Activated T-helper 2 cell treated with anti-CD3 and anti-CD28 coated beads, Interferon-gamma antibody, Interleukin-2, Interleukin-4, amounts not matched to agents 10 μg/mL and 5 μg/mL and 100 μg/mL, durations not matched to agents 14 hours and 24 hours and 36 hours (primary cell): ENCODE measurements around the gene RAB3D. TPM values are rescaled to one million over a fixed set of nuclear protein-coding genes. Genes with fewer than 3 reads are reported as not detected.
A peak's percentile ranks its signal among the peaks of the same experiment; 100 is the strongest.

Experiments
- DNase-seq: peaks from one replicate; pipeline ENCODE4 v3.0.0; 2021; ENCODE audit warnings: low spot score
- H3K27ac Mint-ChIP-seq: one replicate; pipeline ENCODE4 v1.8.0; 2021; ENCODE audit warnings: mixed read lengths
- H3K27me3 Mint-ChIP-seq: one replicate; pipeline ENCODE4 v1.8.0; 2021; ENCODE audit warnings: low read depth, mixed read lengths
- H3K36me3 Mint-ChIP-seq: one replicate; pipeline ENCODE4 v1.8.0; 2021; ENCODE audit warnings: low read depth, mixed read lengths
- H3K4me1 Mint-ChIP-seq: one replicate; pipeline ENCODE4 v1.8.0; 2021; ENCODE audit warnings: low read depth, mixed read lengths
- H3K4me3 Mint-ChIP-seq: one replicate; pipeline ENCODE4 v1.8.0; 2021; ENCODE audit warnings: low read depth, mild to moderate bottlenecking, moderate library complexity, mixed read lengths
- H3K9me3 Mint-ChIP-seq: one replicate; pipeline ENCODE4 v1.8.0; 2021; ENCODE audit warnings: mixed read lengths
- intact Hi-C: fragments of 100-400 bp; cut with micrococcal nuclease; formaldehyde crosslinking; loops from one replicate; pipeline ENCODE4 v1.15.1; 2023
- total RNA-seq: library from RNA; stranded (reverse); gene quantifications from 2 replicates; pipeline ENCODE4 v1.2.3, GENCODE V29; 2022

The RAB3D gene
- total RNA-seq, 1 donor from 2014 or later = 9.3 TPM

DNA sequence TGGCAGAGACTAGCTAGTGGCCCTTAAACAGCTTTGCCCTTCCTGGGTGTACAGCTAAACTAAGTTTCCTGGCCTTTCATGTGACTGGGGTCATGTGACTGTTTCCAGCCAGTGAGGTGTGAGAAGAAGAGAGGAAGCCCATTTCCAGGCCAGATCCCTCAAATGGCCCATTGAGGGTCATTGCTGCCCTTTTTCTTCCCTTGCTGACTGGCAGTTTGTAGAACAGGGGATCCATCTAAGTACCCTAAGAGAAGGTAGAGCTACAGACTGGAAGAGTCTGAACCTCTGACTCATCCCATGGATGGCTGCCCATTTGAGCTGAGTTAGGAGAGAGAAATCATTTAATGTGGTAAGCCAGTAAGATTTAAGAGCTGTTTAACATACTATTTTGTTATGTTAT lies 37.8 kb upstream of the RAB3D start:
- H3K27ac Mint-ChIP-seq = peak overlapping the region; percentile 95
- peak overlapping the region; percentile 73 for H3K4me3 Mint-ChIP-seq
- H3K4me1 Mint-ChIP-seq = peaks cover 43% of the 10 kb centered on the region
- no peaks in the 10 kb centered on the region for H3K27me3 Mint-ChIP-seq
- peaks cover 27% of the 10 kb centered on the region for H3K36me3 Mint-ChIP-seq
- H3K9me3 Mint-ChIP-seq = no peaks in the 10 kb centered on the region
- intact Hi-C loops = loop anchor here (10.0 kb wide), 1 partner anchor 82 kb away; the partner anchor contains the start of gene TSPAN16
- DNase-seq = peak; percentile 36

DNA sequence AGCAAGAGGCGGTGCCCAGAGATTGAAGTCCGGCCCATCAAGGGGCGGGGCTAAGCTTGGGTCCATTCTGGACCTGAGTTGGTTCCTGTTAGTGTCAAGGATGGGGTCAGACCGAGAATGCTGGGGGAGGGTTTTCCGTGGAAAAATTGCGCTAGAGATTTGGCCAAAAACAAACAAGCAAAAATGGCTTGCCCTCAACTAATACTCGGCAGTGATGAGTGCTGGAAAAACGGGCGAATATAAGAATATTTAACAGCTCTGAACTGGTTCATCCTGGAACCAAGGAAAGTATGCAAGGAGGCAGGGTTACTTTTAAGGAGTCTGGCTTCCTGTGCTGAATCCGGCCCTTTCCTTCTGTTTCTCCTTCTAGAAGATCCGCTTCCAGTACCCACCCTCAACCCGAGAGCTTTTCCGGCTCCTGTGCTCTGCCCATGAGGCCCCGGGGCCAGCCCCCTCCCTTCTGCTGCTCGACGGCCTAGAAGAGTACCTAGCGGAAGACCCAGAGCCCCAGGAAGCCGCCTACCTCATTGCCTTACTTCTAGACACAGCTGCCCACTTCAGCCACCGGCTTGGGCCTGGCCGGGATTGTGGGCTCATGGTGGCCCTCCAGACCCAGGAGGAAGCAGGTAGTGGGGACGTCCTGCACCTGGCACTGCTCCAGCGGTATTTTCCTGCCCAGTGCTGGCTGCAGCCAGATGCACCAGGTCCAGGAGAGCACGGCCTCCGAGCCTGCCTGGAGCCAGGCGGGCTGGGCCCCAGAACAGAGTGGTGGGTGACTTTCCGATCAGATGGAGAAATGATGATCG lies 35.9 kb upstream of the RAB3D start:
- H3K27me3 Mint-ChIP-seq = no peaks in the 10 kb centered on the region
- no peak overlapping the region for H3K4me3 Mint-ChIP-seq
- no peaks in the 10 kb centered on the region for H3K9me3 Mint-ChIP-seq
- intact Hi-C loops = loop anchor here (2.0 to 10.0 kb wide), 2 partner anchors 29 to 81 kb away; partner anchors contain the start of genes CCDC159, TMEM205 and TSPAN16
- H3K4me1 Mint-ChIP-seq = peaks cover 33% of the 10 kb centered on the region
- H3K36me3 Mint-ChIP-seq = peaks cover 27% of the 10 kb centered on the region
- DNase-seq = peak; percentile 80
- no peak overlapping the region for H3K27ac Mint-ChIP-seq

DNA sequence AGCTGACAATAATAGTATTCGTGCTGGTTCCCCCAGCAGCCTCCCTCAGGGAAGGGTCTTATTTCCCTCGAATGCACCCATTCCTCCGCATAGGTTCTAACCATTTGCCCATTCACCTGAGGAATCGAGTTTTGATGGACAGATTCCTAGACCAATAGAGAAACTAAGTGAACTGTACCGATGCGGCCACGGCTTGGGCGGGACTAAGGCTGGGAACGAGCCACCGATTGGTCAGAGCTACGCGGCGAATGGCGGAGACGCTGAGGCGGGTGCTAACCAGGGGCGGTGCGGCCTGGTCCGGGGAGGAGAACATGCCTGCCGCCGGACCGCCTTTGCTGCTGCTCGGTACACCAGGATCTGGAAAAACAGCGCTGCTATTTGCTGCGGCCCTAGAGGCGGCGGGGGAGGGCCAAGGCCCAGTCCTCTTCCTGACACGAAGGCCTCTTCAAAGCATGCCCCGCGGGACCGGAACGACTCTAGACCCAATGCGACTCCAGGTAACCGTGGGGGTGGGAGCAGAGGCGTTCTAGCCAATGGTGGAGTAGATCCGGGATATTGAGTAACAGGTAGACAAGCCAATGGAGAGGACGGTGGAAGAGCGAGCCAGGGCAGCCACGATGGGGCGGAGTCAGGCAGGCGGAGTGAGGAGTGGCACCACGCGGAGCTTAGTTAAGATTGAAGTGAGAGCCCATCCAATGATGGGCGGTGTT lies 35.1 kb upstream of the RAB3D start, which contains the start of gene SWSAP1:
Gene SWSAP1 (plus strand): TSS at position 234 of the 710 bp plus-strand sequence. CDS start 15 bp downstream, at position 249.
- peaks cover 24% of the 10 kb centered on the region for H3K36me3 Mint-ChIP-seq

DNA sequence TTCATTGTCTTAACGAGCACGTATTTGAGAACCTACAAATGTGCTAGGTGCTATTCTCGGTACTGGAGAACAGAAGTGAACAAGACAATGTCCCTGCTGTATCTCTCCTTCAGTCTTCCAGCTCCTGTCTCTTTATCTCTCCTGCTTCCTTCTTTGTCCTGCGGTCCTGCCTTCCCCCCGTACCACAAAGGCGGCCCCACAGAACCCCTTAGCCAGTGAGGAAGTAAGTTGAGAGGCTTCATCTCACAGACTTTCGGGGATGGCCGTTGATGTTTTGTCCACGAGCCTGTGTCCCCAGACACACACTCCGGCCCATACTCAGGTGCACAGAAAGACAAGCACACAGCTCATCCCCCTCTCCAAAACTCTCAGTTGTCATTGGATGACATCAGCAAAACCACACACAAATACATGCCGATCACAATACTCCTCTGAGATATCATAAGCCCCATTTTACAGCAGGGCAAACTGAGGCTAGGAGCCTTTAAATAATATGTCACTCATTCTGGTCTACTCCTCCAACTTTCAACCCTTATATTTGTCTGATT lies 34.5 kb upstream of the RAB3D start:
- H3K36me3 Mint-ChIP-seq = peaks cover 29% of the 10 kb centered on the region
- H3K4me1 Mint-ChIP-seq = peaks cover 27% of the 10 kb centered on the region
- H3K27ac Mint-ChIP-seq = no peak overlapping the region
- H3K27me3 Mint-ChIP-seq = no peaks in the 10 kb centered on the region
- intact Hi-C loops = loop anchor here (1.0 to 10.0 kb wide), 4 partner anchors 19 to 79 kb away; partner anchors contain the start of genes CCDC159, ODAD3, PLPPR2 and PRKCSH
- no peaks in the 10 kb centered on the region for H3K9me3 Mint-ChIP-seq
- H3K4me3 Mint-ChIP-seq = no peak overlapping the region
- DNase-seq = no peak

More for the DNA sequence above, 35.1 kb upstream of the RAB3D start, which contains the start of gene SWSAP1:
- peak within 1 kb of the TSS; percentile 38 for H3K4me3 Mint-ChIP-seq
- intact Hi-C loops = loop anchor here (1.0 to 10.0 kb wide), 4 partner anchors 19 to 80 kb away; partner anchors contain the start of genes CCDC159, ODAD3, PLPPR2 and PRKCSH
- H3K27ac Mint-ChIP-seq = no peak within 1 kb of the TSS
- DNase-seq = peak; percentile 97
- H3K4me1 Mint-ChIP-seq = peaks cover 27% of the 10 kb centered on the region
- no peaks in the 10 kb centered on the region for H3K9me3 Mint-ChIP-seq
- H3K27me3 Mint-ChIP-seq = no peaks in the 10 kb centered on the region

DNA sequence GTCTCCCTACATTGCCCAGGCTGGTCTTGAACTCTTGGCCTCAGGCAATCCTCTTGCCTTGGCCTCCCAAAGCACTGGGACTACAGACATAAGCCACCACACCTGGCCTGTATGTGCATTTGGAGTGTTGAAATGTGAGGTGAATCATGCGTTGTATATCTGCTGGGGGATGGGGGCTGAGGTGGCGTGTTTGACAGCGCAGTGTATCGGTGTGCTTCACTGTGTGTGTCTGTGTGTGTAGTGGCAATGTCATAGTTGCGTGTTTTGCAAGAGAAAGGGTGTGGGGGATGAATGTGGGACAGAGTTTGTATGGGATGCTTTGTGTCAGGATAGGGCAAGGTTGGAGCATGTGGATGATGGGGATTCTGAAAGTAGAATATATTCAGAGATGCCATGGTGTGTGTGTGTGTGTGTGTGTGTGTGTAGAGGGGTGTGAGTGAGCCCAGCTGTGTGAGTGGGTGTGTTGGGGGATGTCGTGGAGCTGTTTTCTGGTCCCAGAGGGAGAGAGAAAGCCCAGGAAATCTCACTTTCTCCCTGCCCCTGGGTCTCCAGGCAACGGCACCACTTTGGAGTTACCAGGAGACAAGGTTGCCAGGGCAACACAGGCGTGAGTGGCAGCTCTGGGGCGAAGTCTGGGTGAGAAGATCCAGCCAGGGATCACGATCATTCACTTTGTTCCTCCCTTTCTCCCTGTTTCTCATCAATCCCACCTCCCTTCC lies 33.9 kb upstream of the RAB3D start:
- Mint-ChIP-seq H3K4me3 (peak overlapping the region; percentile 38), H3K27me3 (no peaks in the 10 kb centered on the region), H3K36me3 (peaks cover 23% of the 10 kb centered on the region), H3K9me3 (no peaks in the 10 kb centered on the region), H3K27ac (no peak overlapping the region), H3K4me1 (peaks cover 22% of the 10 kb centered on the region)
- no peak for DNase-seq
- intact Hi-C loops = loop anchor here (10.0 kb wide), 1 partner anchor 79 kb away; the partner anchor contains the start of gene TSPAN16

DNA sequence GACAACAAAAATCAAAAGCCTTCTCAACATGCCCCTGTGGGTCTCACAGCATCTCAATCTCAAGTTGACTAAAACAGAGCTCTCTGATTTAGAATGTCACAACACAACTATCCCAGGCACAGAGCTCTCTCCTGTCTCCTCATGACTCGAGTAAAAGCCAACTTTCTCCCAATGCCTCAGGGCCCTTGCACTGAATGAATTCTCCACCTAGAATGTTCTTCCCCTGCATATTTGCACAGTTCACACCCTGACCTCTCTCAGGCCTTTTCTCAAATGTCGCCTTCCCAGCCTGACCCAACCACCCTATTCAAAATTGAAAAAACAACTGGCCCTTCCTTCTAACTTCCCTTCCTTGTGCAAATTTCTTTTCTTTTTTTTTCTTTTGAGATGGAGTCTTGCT lies 31.3 kb upstream of the RAB3D start:
- no peak overlapping the region for H3K27ac Mint-ChIP-seq

DNA sequence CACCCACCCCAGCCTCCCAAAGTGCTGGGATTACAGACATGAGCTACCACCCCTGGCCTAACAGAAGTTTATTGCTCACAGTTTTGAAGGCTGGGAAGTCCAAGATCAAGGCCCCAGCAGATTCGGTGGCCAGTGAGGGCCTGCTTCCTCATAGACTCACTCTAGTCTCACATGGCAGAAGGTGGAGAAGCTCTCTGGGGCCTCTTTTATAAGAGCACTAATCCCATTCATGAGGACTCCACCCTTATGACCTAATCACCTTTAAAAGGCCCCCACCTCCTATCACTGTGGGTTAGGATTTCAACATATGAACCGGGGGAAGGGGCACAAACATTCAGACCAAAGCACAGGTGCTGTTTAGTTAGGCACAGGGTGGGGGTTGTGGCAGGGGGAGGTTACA lies 28.1 kb upstream of the RAB3D start:
- intact Hi-C loops = no loop called here
- H3K4me3 Mint-ChIP-seq = no peak overlapping the region
- DNase-seq = no peak
- H3K4me1 Mint-ChIP-seq = no peaks in the 10 kb centered on the region
- peaks cover 5% of the 10 kb centered on the region for H3K36me3 Mint-ChIP-seq
- no peaks in the 10 kb centered on the region for H3K9me3 Mint-ChIP-seq
- H3K27me3 Mint-ChIP-seq = no peaks in the 10 kb centered on the region
- H3K27ac Mint-ChIP-seq = no peak overlapping the region

More for the DNA sequence above, 31.3 kb upstream of the RAB3D start:
- DNase-seq = no peak
- H3K9me3 Mint-ChIP-seq = no peaks in the 10 kb centered on the region
- H3K27me3 Mint-ChIP-seq = no peaks in the 10 kb centered on the region
- peaks cover 7% of the 10 kb centered on the region for H3K4me1 Mint-ChIP-seq
- intact Hi-C loops = loop anchor here (10.0 kb wide), 1 partner anchor 76 kb away; the partner anchor contains the start of gene TSPAN16
- peaks cover 8% of the 10 kb centered on the region for H3K36me3 Mint-ChIP-seq
- H3K4me3 Mint-ChIP-seq = no peak overlapping the region

DNA sequence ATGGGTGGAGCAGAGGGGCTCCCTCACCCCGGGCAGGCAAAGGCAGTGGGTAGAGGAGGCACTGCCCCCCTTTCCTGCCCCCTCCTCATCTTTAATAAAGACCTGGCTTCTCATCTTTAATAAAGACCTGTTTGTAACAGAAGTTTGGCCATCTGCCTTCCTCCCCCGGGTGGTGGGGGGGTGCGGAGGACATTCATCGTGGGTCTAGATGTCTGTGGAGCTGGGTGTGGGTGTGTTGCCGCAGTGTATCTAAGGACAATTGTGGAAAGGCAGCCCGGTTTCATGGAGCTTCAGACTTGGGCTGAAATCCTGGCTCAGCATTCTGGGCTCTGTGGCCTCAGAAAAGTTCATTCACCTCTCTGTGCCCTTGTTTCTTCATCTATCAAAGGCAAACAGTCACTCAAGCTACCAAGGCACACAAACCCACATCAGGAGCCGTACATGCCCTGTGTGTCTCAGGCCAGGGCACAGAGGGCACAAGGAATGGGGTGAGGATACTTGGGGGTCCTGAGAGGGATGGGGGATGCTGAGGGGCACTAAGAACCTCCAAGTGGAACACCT lies 26.2 kb upstream of the RAB3D start:
- no peak for DNase-seq
- Mint-ChIP-seq H3K27me3 (no peaks in the 10 kb centered on the region), H3K36me3 (peaks cover 5% of the 10 kb centered on the region), H3K27ac (no peak overlapping the region), H3K4me3 (no peak overlapping the region), H3K9me3 (no peaks in the 10 kb centered on the region), H3K4me1 (no peaks in the 10 kb centered on the region)
- intact Hi-C loops = no loop called here

DNA sequence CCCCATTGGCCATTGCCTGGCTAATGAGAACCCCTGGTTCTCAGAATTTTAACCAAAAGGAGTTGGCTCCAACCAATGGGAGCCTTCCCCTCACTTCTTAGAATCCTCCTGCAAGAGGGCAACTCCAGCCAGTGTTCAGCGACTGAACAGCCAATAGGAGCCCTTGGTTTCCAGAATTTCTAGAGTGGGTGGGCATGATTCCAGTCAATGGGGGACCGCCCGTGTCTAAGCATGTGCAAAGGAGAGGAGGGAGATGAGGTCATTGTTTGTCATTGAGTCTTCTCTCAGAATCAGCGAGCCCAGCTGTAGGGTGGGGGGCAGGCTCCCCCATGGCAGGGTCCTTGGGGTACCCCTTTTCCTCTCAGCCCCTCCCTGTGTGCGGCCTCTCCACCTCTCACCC lies 25.5 kb upstream of the RAB3D start:
- H3K27me3 Mint-ChIP-seq = no peaks in the 10 kb centered on the region
- no peak overlapping the region for H3K27ac Mint-ChIP-seq
- DNase-seq = no peak
- H3K36me3 Mint-ChIP-seq = peaks cover 5% of the 10 kb centered on the region
- intact Hi-C loops = no loop called here
- no peaks in the 10 kb centered on the region for H3K9me3 Mint-ChIP-seq
- H3K4me1 Mint-ChIP-seq = no peaks in the 10 kb centered on the region
- H3K4me3 Mint-ChIP-seq = no peak overlapping the region

DNA sequence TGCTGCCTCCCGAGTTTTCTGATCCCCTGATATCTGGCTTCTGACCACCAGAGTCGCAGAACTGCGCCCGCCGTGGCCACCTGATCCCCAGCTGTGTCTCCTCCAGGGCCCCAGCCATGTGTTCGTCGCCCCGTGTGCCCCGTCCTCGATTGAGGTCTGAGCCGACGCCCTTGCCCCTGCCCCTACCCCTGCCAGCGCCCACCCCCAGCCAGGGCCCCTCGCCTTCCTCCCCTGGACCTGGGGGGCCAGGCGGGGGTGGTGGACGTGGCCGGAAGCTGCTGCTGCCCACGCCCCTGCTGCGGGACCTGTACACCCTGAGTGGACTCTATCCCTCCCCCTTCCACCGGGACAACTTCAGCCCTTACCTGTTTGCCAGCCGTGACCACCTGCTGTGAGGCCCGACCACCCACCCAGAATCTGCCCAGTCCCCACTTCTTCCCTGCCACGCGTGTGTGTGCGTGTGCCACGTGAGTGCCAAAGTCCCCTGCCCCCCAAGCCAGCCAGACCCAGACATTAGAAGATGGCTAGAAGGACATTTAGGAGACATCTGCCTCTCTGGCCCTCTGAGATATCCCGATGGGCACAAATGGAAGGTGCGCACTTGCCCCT lies 24.9 kb upstream of the RAB3D start:
- no peak for DNase-seq
- Mint-ChIP-seq H3K36me3 (peaks cover 3% of the 10 kb centered on the region), H3K4me3 (no peak overlapping the region), H3K9me3 (no peaks in the 10 kb centered on the region), H3K27me3 (no peaks in the 10 kb centered on the region), H3K4me1 (no peaks in the 10 kb centered on the region), H3K27ac (no peak overlapping the region)
- intact Hi-C loops = no loop called here

DNA sequence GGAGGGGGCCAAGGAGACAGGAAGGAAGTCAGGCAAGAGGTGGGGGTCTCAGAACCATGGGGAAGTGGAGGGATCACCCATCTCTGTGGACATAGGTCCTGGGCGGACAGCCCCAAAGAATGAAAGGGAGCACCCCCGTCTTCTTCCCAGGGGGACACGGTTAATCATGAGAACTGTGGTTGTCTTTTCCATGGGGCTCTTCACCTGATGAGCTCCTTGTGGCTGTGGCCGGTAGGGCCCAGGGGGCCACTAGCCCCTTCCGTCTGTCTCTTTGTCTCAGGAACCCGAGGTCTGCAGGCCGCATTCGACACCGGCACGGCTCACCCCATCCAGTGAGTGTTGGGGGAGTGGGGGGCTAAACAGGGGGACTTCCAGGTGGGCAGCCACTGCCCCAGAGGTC lies 24.4 kb upstream of the RAB3D start:
- H3K4me3 Mint-ChIP-seq = no peak overlapping the region
- H3K9me3 Mint-ChIP-seq = no peaks in the 10 kb centered on the region
- DNase-seq = no peak
- no peaks in the 10 kb centered on the region for H3K36me3 Mint-ChIP-seq
- no peak overlapping the region for H3K27ac Mint-ChIP-seq
- no peaks in the 10 kb centered on the region for H3K4me1 Mint-ChIP-seq
- intact Hi-C loops = no loop called here
- H3K27me3 Mint-ChIP-seq = no peaks in the 10 kb centered on the region
